HCT116 (cell line): ENCODE data around the gene FGL2.
"Not testable (repeated sequence)": the region's sequence is repeated elsewhere in the genome, so short reads cannot be mapped to it uniquely, and the experiment has no call there.

Source experiments
- CEBPB ChIP-seq: IDR thresholded peaks from 2 replicates; pipeline ENCODE4 v1.6.1; 2012; ENCODE audit warnings: low read depth
- EGR1 ChIP-seq: IDR thresholded peaks from 2 replicates; pipeline ENCODE4 v1.6.1; 2012; ENCODE audit warnings: low read depth
- ELF1 ChIP-seq: IDR thresholded peaks from 2 replicates; pipeline ENCODE4 v1.6.1; 2012; ENCODE audit warnings: low read depth, borderline replicate concordance
- EZH2 ChIP-seq: fragments of 200-600 bp; sonication (generic); IDR thresholded peaks from 2 replicates; pipeline ENCODE4 v1.6.1; 2017; ENCODE audit warnings: antibody characterized with exemption, mixed run types
- EZH2phosphoT487 ChIP-seq: fragments of 200-600 bp; IDR thresholded peaks from 2 replicates; pipeline ENCODE4 v1.6.1; 2018; ENCODE audit warnings: antibody characterized with exemption, borderline replicate concordance
- JUND ChIP-seq: IDR thresholded peaks from 2 replicates; pipeline ENCODE4 v1.6.1; 2012
- POLR2A ChIP-seq: IDR thresholded peaks from 2 replicates; pipeline ENCODE4 v1.7.0; 2011; ENCODE audit warnings: borderline replicate concordance; ENCODE audit not compliant: insufficient read depth, insufficient read length; ENCODE audit errors: extremely low read depth
- POLR2AphosphoS5 ChIP-seq: IDR thresholded peaks from 2 replicates; pipeline ENCODE4 v1.6.1; 2011; ENCODE audit warnings: mild to moderate bottlenecking, low read depth, low read length, moderate library complexity
- SP1 ChIP-seq: IDR thresholded peaks from 2 replicates; pipeline ENCODE4 v1.6.1; 2012; ENCODE audit warnings: low read depth
- TCF7L2 ChIP-seq: IDR thresholded peaks from 2 replicates; pipeline ENCODE4 v1.7.0; 2011; ENCODE audit warnings: borderline replicate concordance, inconsistent platforms; ENCODE audit not compliant: insufficient read depth, insufficient read length; ENCODE audit errors: extremely low read depth
- TF ChIP-seq, protein P1 (sequence below), 3 experiments: fragments of 200-600 bp in 1 of 3; sonication (generic) in 1 of 3; IDR thresholded peaks in 2 of 3; conservative IDR thresholded peaks in 1 of 3; 2 replicates each; pipeline ENCODE4 v1.5.1; 2012 to 2017; ENCODE audit warnings: low read depth in 2 of 3, low read length in 2 of 3, antibody characterized with exemption in 1 of 3, borderline replicate concordance in 1 of 3, control low read depth in 1 of 3, mild to moderate bottlenecking in 1 of 3, mixed read lengths in 1 of 3, mixed run types in 1 of 3, moderate library complexity in 1 of 3; ENCODE audit not compliant: insufficient read depth in 1 of 3
- TF ChIP-seq, protein P2 (sequence below): IDR thresholded peaks from 2 replicates; pipeline ENCODE4 v1.6.1; 2012; ENCODE audit warnings: low read depth
- TF ChIP-seq, protein P3 (sequence below): IDR thresholded peaks from 2 replicates; pipeline ENCODE4 v1.6.1; 2012
- TF ChIP-seq, protein P4 (sequence below): IDR thresholded peaks from 2 replicates; pipeline ENCODE4 v1.6.1; 2012

DNA sequence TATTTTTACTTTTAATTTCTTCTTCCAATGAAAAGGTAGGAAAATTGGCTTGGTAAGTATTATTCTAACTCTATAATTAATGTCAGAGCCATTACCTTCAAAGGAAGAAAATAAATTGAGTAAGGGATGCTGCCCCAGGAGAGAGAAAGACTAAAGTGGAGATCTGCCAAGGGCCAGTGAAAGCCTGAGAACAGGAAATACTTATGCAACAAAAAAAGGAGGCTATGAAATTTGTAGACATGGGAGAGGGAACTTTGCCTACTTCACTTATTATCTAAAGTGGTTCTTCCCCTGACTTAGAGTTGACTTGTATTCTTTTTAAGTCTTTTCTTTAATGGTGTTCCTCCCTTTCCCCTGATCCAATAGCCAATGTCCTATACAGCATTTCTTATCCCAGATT is 47.4 kb downstream of the FGL2 start:
- TF ChIP-seq, protein P1, sequence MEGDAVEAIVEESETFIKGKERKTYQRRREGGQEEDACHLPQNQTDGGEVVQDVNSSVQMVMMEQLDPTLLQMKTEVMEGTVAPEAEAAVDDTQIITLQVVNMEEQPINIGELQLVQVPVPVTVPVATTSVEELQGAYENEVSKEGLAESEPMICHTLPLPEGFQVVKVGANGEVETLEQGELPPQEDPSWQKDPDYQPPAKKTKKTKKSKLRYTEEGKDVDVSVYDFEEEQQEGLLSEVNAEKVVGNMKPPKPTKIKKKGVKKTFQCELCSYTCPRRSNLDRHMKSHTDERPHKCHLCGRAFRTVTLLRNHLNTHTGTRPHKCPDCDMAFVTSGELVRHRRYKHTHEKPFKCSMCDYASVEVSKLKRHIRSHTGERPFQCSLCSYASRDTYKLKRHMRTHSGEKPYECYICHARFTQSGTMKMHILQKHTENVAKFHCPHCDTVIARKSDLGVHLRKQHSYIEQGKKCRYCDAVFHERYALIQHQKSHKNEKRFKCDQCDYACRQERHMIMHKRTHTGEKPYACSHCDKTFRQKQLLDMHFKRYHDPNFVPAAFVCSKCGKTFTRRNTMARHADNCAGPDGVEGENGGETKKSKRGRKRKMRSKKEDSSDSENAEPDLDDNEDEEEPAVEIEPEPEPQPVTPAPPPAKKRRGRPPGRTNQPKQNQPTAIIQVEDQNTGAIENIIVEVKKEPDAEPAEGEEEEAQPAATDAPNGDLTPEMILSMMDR (IDR thresholded peaks at IDR 0.05 in 2 of 3, conservative IDR thresholded peaks at IDR 0.05 in 1 of 3; ENCODE audit: borderline replicate concordance in 1 of 3, insufficient read depth in 1 of 3, low read depth in 2 of 3, low read length in 2 of 3): not testable (repeated sequence)
- TF ChIP-seq SP1, POLR2AphosphoS5, EZH2, EGR1, EZH2phosphoT487, POLR2A, JUND, CEBPB, ELF1, TCF7L2: not testable (repeated sequence)
- TF ChIP-seq, protein P2, sequence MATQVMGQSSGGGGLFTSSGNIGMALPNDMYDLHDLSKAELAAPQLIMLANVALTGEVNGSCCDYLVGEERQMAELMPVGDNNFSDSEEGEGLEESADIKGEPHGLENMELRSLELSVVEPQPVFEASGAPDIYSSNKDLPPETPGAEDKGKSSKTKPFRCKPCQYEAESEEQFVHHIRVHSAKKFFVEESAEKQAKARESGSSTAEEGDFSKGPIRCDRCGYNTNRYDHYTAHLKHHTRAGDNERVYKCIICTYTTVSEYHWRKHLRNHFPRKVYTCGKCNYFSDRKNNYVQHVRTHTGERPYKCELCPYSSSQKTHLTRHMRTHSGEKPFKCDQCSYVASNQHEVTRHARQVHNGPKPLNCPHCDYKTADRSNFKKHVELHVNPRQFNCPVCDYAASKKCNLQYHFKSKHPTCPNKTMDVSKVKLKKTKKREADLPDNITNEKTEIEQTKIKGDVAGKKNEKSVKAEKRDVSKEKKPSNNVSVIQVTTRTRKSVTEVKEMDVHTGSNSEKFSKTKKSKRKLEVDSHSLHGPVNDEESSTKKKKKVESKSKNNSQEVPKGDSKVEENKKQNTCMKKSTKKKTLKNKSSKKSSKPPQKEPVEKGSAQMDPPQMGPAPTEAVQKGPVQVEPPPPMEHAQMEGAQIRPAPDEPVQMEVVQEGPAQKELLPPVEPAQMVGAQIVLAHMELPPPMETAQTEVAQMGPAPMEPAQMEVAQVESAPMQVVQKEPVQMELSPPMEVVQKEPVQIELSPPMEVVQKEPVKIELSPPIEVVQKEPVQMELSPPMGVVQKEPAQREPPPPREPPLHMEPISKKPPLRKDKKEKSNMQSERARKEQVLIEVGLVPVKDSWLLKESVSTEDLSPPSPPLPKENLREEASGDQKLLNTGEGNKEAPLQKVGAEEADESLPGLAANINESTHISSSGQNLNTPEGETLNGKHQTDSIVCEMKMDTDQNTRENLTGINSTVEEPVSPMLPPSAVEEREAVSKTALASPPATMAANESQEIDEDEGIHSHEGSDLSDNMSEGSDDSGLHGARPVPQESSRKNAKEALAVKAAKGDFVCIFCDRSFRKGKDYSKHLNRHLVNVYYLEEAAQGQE: not testable (repeated sequence)
- TF ChIP-seq, protein P3, sequence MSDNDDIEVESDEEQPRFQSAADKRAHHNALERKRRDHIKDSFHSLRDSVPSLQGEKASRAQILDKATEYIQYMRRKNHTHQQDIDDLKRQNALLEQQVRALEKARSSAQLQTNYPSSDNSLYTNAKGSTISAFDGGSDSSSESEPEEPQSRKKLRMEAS: not testable (repeated sequence)
- TF ChIP-seq, protein P4, sequence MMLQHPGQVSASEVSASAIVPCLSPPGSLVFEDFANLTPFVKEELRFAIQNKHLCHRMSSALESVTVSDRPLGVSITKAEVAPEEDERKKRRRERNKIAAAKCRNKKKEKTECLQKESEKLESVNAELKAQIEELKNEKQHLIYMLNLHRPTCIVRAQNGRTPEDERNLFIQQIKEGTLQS: not testable (repeated sequence)
